ENCODE measurements around the gene SLC30A3. TPM values are rescaled to one million over a fixed set of nuclear protein-coding genes. Genes with fewer than 3 reads are reported as not detected.
"Not testable (repeated sequence)": the region's sequence is repeated elsewhere in the genome, so short reads cannot be mapped to it uniquely, and the experiment has no call there.

The SLC30A3 gene
- total and polyA plus RNA-seq, 5 donors = 7.3 to 17.3 (median 9.6) TPM

DNA sequence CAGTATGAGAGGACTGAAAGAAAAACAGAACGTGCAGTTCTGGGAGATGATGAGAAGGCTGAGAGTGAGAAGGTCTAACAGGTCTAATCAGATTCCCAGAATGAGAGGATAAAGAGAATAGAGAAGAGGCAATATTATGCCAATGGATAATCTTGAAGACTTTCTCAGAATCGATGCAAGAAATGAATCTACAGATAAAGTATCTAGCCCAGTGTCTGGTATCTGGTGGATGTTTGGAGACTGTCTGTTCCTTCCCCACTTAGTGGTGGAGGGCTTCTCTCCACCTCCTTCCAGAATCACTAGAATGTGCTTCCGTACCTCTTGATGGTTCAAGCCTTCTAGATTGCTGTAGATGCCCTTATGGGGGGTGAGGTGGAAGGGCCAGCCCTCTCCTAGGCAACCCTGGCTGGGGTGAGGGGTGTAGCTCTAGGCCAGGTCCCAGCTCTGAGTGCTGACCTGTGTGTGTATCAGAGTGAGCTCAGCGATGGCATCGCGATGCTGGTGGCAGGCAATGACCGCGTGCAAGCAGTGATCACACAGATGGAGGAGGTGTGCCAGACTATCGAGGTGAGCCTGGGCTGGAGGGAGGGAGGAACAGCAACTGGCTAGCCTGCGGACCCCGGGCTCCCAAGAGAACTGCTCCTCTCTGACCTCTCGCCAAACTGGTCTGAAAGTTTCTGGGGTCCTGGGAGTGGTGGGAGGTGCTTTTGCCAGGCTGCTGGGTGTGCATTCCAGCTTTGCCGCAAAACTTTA, 41.8 kb upstream of the SLC30A3 start:
- Histone ChIP-seq H3K4me3 (ENCODE audit: low read length) (no peak overlapping the region), H3K27ac (ENCODE audit: low read length) (no peak overlapping the region), H3K27me3 (ENCODE audit: control insufficient read depth, insufficient read depth) (no peaks in the 10 kb centered on the region), H3K9me3 (ENCODE audit: control insufficient read depth, low read length) (no peaks in the 10 kb centered on the region), H3K4me1 (ENCODE audit: control insufficient read depth, insufficient read depth, low read length) (no peaks in the 10 kb centered on the region)
- no peak for ATAC-seq
- intact Hi-C loops (cut with DNase I) = no loop called here
- 86% methylated on average over 13 of the region's 13 CpGs for WGBS
- no peak for DNase-seq

DNA sequence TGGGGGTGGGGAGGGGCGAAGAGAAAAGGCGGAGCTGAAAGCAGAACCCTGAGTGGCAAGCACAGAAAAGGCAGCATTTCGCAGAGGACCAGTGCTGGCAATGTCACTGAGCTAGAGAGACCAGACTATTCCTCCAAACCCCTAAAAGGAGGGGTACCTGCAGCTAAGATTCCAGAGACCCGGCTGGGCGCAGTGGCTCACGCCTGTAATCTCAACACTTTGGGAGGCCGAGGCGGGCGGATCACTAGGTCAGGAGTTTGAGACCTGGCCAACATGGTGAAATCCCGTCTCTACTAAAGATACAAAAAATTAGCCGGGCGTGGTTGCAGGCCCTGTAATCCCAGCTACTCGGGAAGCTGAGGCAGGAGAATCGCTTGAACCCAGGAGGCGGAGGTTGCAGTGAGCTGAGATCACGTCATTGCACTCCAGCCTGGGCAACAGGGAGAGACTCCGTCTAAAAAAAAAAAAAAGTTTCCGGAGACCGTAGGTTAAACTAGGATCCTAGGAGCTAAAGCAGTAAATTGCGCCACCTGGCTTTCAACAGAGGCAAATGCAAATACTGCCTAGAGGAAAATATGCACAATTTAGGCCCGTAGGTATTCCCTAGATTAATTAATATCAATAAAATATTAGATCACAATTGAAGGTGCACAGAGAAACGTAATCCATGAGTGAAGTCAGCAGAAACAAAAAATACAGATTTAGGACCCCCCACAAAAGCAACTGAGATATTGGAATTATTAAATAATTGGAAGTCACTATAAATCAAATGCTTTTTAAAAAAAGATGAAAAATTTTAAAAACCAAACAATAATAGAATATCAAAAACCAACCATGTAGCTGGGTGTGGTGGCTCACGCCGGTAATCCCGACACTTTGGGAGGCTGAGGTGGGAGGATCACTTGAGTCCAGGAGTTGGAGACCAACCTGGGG, 40.5 kb upstream of the SLC30A3 start:
- Histone ChIP-seq H3K4me3 (ENCODE audit: low read length) (no peak overlapping the region), H3K4me1 (ENCODE audit: control insufficient read depth, insufficient read depth, low read length) (no peaks in the 10 kb centered on the region), H3K27me3 (ENCODE audit: control insufficient read depth, insufficient read depth) (no peaks in the 10 kb centered on the region), H3K9me3 (ENCODE audit: control insufficient read depth, low read length) (no peaks in the 10 kb centered on the region), H3K27ac (ENCODE audit: low read length) (peak overlapping the region; percentile 30)
- ATAC-seq (peak; percentile 49 to 66), DNase-seq (peak in 2 of 3 donors; percentile 39 to 65)
- WGBS = 20% methylated on average over 25 of the region's 25 CpGs
- intact Hi-C loops (cut with DNase I) = no loop called here

DNA sequence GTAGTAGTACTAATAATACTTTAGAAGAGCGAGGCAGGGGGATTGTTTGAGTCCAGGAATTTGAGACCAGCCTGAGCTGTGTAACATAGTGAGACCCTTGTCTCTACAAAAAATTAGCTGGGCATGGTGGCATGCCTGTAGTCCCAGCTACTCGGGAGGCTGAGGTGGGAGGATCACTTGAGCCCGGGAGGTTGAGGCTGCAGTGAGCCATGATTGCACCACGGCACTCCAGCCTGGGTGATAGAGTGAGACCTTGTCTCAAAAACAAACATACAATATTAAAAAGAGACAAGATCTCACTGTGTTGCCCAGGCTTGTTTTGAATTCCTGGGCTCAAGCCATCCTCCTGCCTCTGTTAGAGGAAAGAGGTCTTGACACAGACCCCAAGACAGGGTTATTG, 37.8 kb upstream of the SLC30A3 start:
- H3K4me3 ChIP-seq (ENCODE audit: low read length); H3K27ac ChIP-seq (ENCODE audit: low read length); ATAC-seq; H3K9me3 ChIP-seq (ENCODE audit: control insufficient read depth, low read length); DNase-seq; H3K4me1 ChIP-seq (ENCODE audit: control insufficient read depth, insufficient read depth, low read length); H3K27me3 ChIP-seq (ENCODE audit: control insufficient read depth, insufficient read depth); intact Hi-C loops (cut with DNase I): not testable (repeated sequence)
- 88% methylated on average over 4 of the region's 4 CpGs for WGBS

DNA sequence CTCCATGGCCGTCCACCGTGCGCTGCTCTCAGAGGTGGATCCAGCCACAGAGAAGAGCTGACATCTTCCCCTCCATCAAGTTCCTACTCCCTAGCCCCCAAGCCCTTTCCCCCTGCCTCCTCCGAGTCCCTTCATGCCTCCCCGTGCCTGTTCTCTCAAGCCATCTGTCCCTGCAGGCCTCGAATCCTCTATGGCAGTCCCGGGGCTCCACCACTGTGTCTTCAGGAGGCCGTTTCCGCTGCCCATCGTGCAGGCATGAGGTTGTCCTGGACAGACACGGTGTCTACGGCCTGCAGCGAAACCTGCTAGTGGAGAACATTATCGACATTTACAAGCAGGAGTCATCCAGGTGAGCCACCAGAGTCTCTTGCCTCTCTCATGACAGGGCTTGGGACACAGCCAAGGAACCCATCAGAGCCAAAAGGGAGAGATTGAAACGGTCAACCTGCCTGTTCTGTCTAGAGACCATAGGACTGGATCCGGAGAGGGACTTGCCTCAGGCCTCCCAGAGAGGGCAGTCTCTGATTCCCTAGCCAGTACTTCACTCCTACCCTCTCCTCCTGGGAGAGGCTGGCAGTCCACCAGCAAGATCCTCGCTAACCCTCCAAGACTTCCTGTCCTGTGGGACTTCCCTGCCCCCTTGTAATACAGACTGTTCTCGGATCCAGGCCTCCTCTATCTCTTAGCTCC, 35.7 kb upstream of the SLC30A3 start:
- ATAC-seq (no peak), DNase-seq (no peak)
- intact Hi-C loops (cut with DNase I) = no loop called here
- no peak overlapping the region for H3K4me3 ChIP-seq (ENCODE audit: low read length)
- H3K27ac ChIP-seq (ENCODE audit: low read length) = no peak overlapping the region
- no peaks in the 10 kb centered on the region for H3K27me3 ChIP-seq (ENCODE audit: control insufficient read depth, insufficient read depth)
- no peaks in the 10 kb centered on the region for H3K9me3 ChIP-seq (ENCODE audit: control insufficient read depth, low read length)
- H3K4me1 ChIP-seq (ENCODE audit: control insufficient read depth, insufficient read depth, low read length) = peaks cover 2% of the 10 kb centered on the region
- WGBS = 75% methylated on average over 18 of the region's 18 CpGs

DNA sequence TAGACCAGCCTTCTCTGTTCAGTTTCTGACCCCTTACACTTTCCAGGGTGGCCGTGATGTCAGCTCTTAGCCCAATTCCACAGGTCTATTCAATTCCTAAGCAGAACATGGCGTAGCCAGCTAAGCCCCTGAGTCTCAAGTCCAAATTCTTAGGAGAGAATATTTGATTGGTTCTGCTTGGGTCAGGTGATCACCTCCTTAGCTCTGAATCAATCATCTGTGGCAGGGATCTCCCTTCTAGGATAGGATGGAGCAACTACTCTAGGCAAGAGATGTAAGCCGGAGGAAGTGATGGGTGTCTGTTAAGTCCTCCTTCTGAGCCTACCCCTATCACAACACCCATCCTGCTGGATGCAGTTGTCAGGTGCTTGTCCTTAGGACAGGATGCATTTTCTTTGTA, 34.3 kb upstream of the SLC30A3 start:
- no peak for ATAC-seq
- Histone ChIP-seq H3K9me3 (ENCODE audit: control insufficient read depth, low read length) (no peaks in the 10 kb centered on the region), H3K4me1 (ENCODE audit: control insufficient read depth, insufficient read depth, low read length) (peaks cover 2% of the 10 kb centered on the region), H3K27ac (ENCODE audit: low read length) (no peak overlapping the region), H3K4me3 (ENCODE audit: low read length) (no peak overlapping the region), H3K27me3 (ENCODE audit: control insufficient read depth, insufficient read depth) (no peaks in the 10 kb centered on the region)
- intact Hi-C loops (cut with DNase I) = no loop called here
- DNase-seq = no peak
- WGBS = 92% methylated on average over 3 of the region's 3 CpGs

DNA sequence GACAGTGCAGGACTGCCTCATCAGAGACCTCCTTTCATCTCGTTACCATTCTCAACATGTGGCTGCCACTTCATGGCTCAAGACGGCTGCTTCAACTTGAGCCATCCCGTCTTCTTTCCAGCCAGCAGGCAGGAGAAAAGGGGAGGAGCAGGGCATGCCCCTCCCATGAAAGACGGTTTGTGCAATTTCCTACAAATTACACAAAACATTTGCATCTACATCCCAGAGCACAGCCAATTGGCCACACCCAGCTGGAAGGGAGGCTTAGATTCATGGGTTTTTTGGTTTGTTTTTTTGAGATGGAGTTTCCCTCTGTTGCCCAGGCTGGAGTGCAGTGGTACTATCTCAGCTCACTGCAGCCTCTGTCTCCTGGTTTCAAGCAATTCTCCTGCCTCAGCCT, 33.6 kb upstream of the SLC30A3 start:
- DNase-seq = no peak
- ATAC-seq = no peak
- peaks cover 2% of the 10 kb centered on the region for H3K4me1 ChIP-seq (ENCODE audit: control insufficient read depth, insufficient read depth, low read length)
- intact Hi-C loops (cut with DNase I) = no loop called here
- WGBS = 60% methylated on average over 4 of the region's 4 CpGs
- no peaks in the 10 kb centered on the region for H3K27me3 ChIP-seq (ENCODE audit: control insufficient read depth, insufficient read depth)
- no peak overlapping the region for H3K27ac ChIP-seq (ENCODE audit: low read length)
- no peak overlapping the region for H3K4me3 ChIP-seq (ENCODE audit: low read length)
- H3K9me3 ChIP-seq (ENCODE audit: control insufficient read depth, low read length) = no peaks in the 10 kb centered on the region

DNA sequence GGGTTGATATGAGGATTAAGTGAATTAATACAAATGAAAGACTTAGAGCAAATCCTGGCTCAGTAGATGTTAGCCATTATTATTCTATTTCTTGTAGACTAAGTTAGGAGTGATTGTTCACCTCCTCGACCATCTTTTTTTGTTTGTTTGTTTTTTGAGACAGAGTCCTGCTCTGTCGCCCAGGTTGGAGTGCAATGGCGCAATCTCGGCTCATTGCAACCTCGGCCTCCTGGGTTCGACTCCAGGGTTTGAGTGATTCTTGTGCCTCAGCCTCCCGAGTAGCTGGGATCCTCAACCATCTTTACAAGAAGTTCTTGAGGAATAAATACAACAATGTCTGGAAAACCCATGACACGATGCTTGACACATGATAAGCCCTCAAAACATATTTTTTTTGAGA, 32.1 kb upstream of the SLC30A3 start:
- H3K9me3 ChIP-seq (ENCODE audit: control insufficient read depth, low read length) = no peaks in the 10 kb centered on the region
- intact Hi-C loops (cut with DNase I) = no loop called here
- WGBS = 92% methylated on average over 8 of the region's 8 CpGs
- H3K4me1 ChIP-seq (ENCODE audit: control insufficient read depth, insufficient read depth, low read length) = peaks cover 2% of the 10 kb centered on the region
- ATAC-seq (no peak), DNase-seq (no peak)
- no peaks in the 10 kb centered on the region for H3K27me3 ChIP-seq (ENCODE audit: control insufficient read depth, insufficient read depth)
- H3K27ac ChIP-seq (ENCODE audit: low read length) = no peak overlapping the region
- H3K4me3 ChIP-seq (ENCODE audit: low read length) = no peak overlapping the region

DNA sequence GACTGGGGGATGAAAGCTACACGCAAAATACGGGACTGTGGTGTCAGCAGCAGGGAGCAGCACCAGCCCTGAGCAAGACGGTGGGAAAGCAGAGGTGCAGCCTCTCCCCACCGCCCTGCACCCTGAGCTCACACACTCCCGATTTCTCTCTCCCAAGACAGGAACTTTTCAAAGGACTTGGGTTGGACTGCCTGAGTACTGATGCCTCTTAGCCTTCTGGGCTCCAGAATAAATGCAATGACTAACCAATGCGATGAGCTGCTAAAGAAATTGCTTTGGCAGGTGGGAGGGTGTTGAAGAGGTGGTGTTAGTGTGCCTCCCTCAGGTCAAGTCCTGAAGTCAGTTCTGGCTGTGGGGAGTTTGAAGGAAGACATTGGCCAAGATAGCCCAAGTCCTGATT, 29.0 kb upstream of the SLC30A3 start:
- DNase-seq = no peak
- intact Hi-C loops (cut with DNase I) = no loop called here
- no peaks in the 10 kb centered on the region for H3K9me3 ChIP-seq (ENCODE audit: control insufficient read depth, low read length)
- WGBS = 29% methylated on average over 6 of the region's 6 CpGs
- peak; percentile 30 to 34 for ATAC-seq
- H3K27me3 ChIP-seq (ENCODE audit: control insufficient read depth, insufficient read depth) = no peaks in the 10 kb centered on the region
- peaks cover 4% of the 10 kb centered on the region for H3K4me1 ChIP-seq (ENCODE audit: control insufficient read depth, insufficient read depth, low read length)
- no peak overlapping the region for H3K4me3 ChIP-seq (ENCODE audit: low read length)
- H3K27ac ChIP-seq (ENCODE audit: low read length) = peak overlapping the region; percentile 6

DNA sequence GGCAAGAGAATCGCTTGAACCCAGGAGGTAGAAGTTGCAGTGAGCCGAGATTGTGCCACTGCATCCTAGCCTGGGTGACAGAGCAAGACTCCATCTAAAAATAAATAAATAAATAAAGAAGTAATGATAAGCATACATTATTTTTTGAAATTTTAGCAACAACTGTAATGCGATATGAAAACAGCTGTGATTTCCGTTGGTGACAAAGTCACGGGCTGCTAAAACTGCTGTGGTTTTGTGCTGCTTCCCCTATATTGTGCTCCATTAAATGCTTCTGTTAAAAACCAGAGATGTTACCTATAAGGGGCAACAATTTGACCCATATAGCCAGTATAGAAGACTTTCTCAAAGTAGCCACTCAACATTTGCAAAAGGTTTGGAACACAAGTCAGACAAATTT, 27.7 kb upstream of the SLC30A3 start:
- H3K4me1 ChIP-seq (ENCODE audit: control insufficient read depth, insufficient read depth, low read length) = peaks cover 2% of the 10 kb centered on the region
- H3K9me3 ChIP-seq (ENCODE audit: control insufficient read depth, low read length) = no peaks in the 10 kb centered on the region
- DNase-seq = no peak
- no peaks in the 10 kb centered on the region for H3K27me3 ChIP-seq (ENCODE audit: control insufficient read depth, insufficient read depth)
- ATAC-seq = no peak
- intact Hi-C loops (cut with DNase I) = no loop called here
- no peak overlapping the region for H3K4me3 ChIP-seq (ENCODE audit: low read length)
- WGBS = 83% methylated on average over 5 of the region's 5 CpGs
- H3K27ac ChIP-seq (ENCODE audit: low read length) = no peak overlapping the region

DNA sequence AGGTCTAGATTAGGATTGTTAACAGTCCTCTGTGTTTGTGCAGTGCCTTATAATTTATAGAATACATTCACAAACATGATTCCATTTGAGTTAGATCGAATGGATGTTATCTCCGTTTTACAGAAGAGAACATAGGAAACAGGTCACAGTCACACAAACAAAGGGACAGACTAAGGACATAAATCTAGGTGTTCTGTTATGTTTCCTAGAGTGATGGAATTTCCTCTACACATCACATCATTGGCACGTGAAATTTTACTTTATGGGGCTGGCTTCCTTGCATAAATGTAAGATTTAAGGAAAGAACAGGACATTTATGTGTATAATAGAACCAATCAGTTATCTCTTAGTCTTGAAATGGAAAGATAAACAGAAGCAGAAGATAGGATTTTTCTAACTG, 25.8 kb upstream of the SLC30A3 start:
- Histone ChIP-seq H3K27me3 (ENCODE audit: control insufficient read depth, insufficient read depth) (no peaks in the 10 kb centered on the region), H3K4me3 (ENCODE audit: low read length) (no peak overlapping the region), H3K4me1 (ENCODE audit: control insufficient read depth, insufficient read depth, low read length) (peaks cover 2% of the 10 kb centered on the region), H3K27ac (ENCODE audit: low read length) (no peak overlapping the region), H3K9me3 (ENCODE audit: control insufficient read depth, low read length) (no peaks in the 10 kb centered on the region)
- no peak for DNase-seq
- 39% methylated on average over 3 of the region's 3 CpGs for WGBS
- intact Hi-C loops (cut with DNase I) = loop anchor here in 2 of 4 donors (10.0 kb wide), 1 partner anchor 194 kb away; no protein-coding TSS in a partner anchor
- no peak for ATAC-seq

DNA sequence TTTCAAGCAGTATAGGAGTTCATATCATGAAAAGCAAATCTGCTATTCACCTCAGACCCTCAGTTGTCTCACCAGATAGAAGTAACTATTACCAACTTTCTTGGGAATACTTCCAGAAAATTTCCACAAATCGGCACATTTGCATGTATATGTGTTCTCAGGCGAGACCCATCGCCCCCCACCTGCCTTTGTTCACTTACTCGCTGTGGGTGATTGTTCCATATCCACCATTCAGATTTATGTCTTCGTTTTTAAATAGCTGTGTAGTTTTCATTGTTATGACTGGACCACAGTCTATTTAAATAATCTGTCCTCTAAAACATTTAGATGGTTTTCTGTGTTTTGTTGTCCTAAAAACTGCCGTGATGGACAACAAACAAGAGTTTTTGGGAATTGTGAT, 22.6 kb upstream of the SLC30A3 start:
- Histone ChIP-seq H3K27ac (ENCODE audit: low read length) (no peak overlapping the region), H3K9me3 (ENCODE audit: control insufficient read depth, low read length) (no peaks in the 10 kb centered on the region), H3K4me3 (ENCODE audit: low read length) (peak overlapping the region; percentile 62), H3K27me3 (ENCODE audit: control insufficient read depth, insufficient read depth) (no peaks in the 10 kb centered on the region), H3K4me1 (ENCODE audit: control insufficient read depth, insufficient read depth, low read length) (peaks cover 2% of the 10 kb centered on the region)
- DNase-seq (no peak), ATAC-seq (no peak)
- intact Hi-C loops (cut with DNase I) = loop anchor here in 2 of 4 donors (10.0 kb wide), 1 partner anchor 191 kb away; no protein-coding TSS in a partner anchor
- WGBS = 59% methylated on average over 6 of the region's 6 CpGs

All from right cardiac atrium (tissue), 5 donors.